Panc1 (cell line): ENCODE measurements around the gene CLSTN3. TPM values are rescaled to one million over a fixed set of nuclear protein-coding genes. Genes with fewer than 3 reads are reported as not detected.
A peak's percentile ranks its signal among the peaks of the same experiment; 100 is the strongest.

Source experiments
- ATAC-seq: fragments of 200-7000 bp; cut with Tn5 transposase; 2 replicates; pipeline ENCODE4 v1.9.1; 2020; ENCODE audit warnings: mild to moderate bottlenecking, moderate library complexity
- BruUV-seq: library from RNA; stranded (reverse); fragments of 400-500 nt; replicated peaks from 2 replicates; lab custom pipeline; 2021; lab: Mats Ljungman, UMichigan
- CTCF ChIA-PET: fragments of 300-600 bp; sonication (Branson Sonifier 250); formaldehyde crosslinking; loops from one replicate; lab custom pipeline; 2022; ENCODE audit warnings: antibody characterized with exemption; lab: Charles Lee
- POLR2A ChIA-PET: fragments of 300-600 bp; sonication (Branson Sonifier 250); formaldehyde crosslinking; loops from one replicate; lab custom pipeline; 2022; ENCODE audit warnings: antibody characterized with exemption; lab: Charles Lee
- DNase-seq: peaks from one replicate; pipeline ENCODE4 v3.0.0-alpha.2; 2010; ENCODE audit warnings: low read depth, low spot score
- H3K27ac ChIP-seq: 2 replicates; pipeline ENCODE4 v1.5.1; 2011; ENCODE audit warnings: mild to moderate bottlenecking, low read length, inconsistent platforms
- H3K27me3 ChIP-seq: fragments of 200-500 bp; sonication (Bioruptor generic); 2 replicates; pipeline ENCODE4 v1.6.0; 2014; ENCODE audit warnings: low read length, inconsistent platforms; ENCODE audit not compliant: control insufficient read depth, insufficient read depth
- H3K36me3 ChIP-seq: fragments of 200-500 bp; sonication (Bioruptor generic); 2 replicates; pipeline ENCODE4 v1.5.1; 2014; ENCODE audit warnings: inconsistent platforms, mild to moderate bottlenecking, low read length, moderate library complexity; ENCODE audit not compliant: control insufficient read depth, insufficient read depth
- H3K4me1 ChIP-seq: 2 replicates; pipeline ENCODE4 v1.5.1; 2011; ENCODE audit warnings: inconsistent platforms, mild to moderate bottlenecking, low read length, moderate library complexity; ENCODE audit not compliant: control insufficient read depth, insufficient read depth
- H3K4me3 ChIP-seq, 2 experiments: 2 replicates each; pipeline ENCODE4 v1.5.1; 2011 to 2012; ENCODE audit warnings: low read depth in 2 of 2, low read length in 2 of 2, mild to moderate bottlenecking in 2 of 2, inconsistent platforms in 1 of 2, moderate library complexity in 1 of 2
- H3K9me3 ChIP-seq: fragments of 200-500 bp; sonication (Bioruptor generic); 2 replicates; pipeline ENCODE4 v1.5.1; 2014; ENCODE audit warnings: low read depth, mild to moderate bottlenecking, inconsistent platforms, low read length, moderate library complexity; ENCODE audit not compliant: control insufficient read depth, insufficient read depth
- CTCF ChIP-seq: fragments of 450-650 bp; IDR thresholded peaks from 2 replicates; pipeline ENCODE4 v1.5.1; 2017; ENCODE audit warnings: mild to moderate bottlenecking
- POLR2AphosphoS5 ChIP-seq: IDR thresholded peaks from 2 replicates; pipeline ENCODE4 v1.6.1; 2012; ENCODE audit warnings: mild to moderate bottlenecking, low read depth, low read length, moderate library complexity
- SIN3A ChIP-seq: IDR thresholded peaks from 2 replicates; pipeline ENCODE4 v1.6.1; 2012; ENCODE audit warnings: low read depth, mild to moderate bottlenecking, low read length, moderate library complexity, borderline replicate concordance; ENCODE audit not compliant: insufficient read depth
- TCF7L2 ChIP-seq: IDR thresholded peaks from 2 replicates; pipeline ENCODE4 v1.6.1; 2011; ENCODE audit warnings: mild to moderate bottlenecking, low read depth, low read length, inconsistent platforms
- in situ Hi-C: cut with HindIII; loops from 2 replicates; pipeline ENCODE4 v1.10.0; 2016; ENCODE audit warnings: low sequenced_read_pairs, low pct_unique_long_range_greater_than_20kb
- intact Hi-C: fragments of 100-400 bp; cut with micrococcal nuclease; formaldehyde crosslinking; loops from one replicate; pipeline ENCODE4 v1.10.0; 2022; ENCODE audit not compliant: unreplicated experiment
- total RNA-seq: library from RNA; stranded (reverse); gene quantifications from one replicate; pipeline ENCODE4 v1.2.1, GENCODE V29; 2021; ENCODE audit not compliant: unreplicated experiment
- TF ChIP-seq, protein P1 (sequence below), 2 experiments: IDR thresholded peaks; 2 replicates each; pipeline ENCODE4 v1.6.1; 2011 to 2012; ENCODE audit warnings: low read depth in 2 of 2, control low read depth in 1 of 2, low read length in 1 of 2, mild to moderate bottlenecking in 1 of 2, moderate library complexity in 1 of 2; ENCODE audit not compliant: insufficient read depth in 1 of 2

CLSTN3 gene
- total RNA-seq, 1 experiment from 2014 or later, result 5.9 TPM

GRCh38 chr12:7143564-7143963, 13.4 kb downstream of the CLSTN3 start:
- ChIA-PET CTCF (interaction anchor here (1.4 kb wide), 1 partner anchor 21 kb away, joined by 4 read pairs; no protein-coding TSS in a partner anchor), POLR2A (interaction anchor here (0.7 kb wide), 1 partner anchor 800 kb away, joined by 15 read pairs; no protein-coding TSS in a partner anchor)
- TF ChIP-seq POLR2AphosphoS5 (no peak), TCF7L2 (no peak), CTCF (no peak), SIN3A (no peak)
- TF ChIP-seq, protein P1, sequence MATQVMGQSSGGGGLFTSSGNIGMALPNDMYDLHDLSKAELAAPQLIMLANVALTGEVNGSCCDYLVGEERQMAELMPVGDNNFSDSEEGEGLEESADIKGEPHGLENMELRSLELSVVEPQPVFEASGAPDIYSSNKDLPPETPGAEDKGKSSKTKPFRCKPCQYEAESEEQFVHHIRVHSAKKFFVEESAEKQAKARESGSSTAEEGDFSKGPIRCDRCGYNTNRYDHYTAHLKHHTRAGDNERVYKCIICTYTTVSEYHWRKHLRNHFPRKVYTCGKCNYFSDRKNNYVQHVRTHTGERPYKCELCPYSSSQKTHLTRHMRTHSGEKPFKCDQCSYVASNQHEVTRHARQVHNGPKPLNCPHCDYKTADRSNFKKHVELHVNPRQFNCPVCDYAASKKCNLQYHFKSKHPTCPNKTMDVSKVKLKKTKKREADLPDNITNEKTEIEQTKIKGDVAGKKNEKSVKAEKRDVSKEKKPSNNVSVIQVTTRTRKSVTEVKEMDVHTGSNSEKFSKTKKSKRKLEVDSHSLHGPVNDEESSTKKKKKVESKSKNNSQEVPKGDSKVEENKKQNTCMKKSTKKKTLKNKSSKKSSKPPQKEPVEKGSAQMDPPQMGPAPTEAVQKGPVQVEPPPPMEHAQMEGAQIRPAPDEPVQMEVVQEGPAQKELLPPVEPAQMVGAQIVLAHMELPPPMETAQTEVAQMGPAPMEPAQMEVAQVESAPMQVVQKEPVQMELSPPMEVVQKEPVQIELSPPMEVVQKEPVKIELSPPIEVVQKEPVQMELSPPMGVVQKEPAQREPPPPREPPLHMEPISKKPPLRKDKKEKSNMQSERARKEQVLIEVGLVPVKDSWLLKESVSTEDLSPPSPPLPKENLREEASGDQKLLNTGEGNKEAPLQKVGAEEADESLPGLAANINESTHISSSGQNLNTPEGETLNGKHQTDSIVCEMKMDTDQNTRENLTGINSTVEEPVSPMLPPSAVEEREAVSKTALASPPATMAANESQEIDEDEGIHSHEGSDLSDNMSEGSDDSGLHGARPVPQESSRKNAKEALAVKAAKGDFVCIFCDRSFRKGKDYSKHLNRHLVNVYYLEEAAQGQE (IDR thresholded peaks at IDR 0.05; ENCODE audit: insufficient read depth in 1 of 2, low read depth in 2 of 2, low read length in 1 of 2), result no peak
- Histone ChIP-seq H3K4me3 (no peak overlapping the region), H3K4me1 (no peaks in the 10 kb centered on the region), H3K27ac (no peak overlapping the region), H3K9me3 (no peaks in the 10 kb centered on the region), H3K27me3 (no peaks in the 10 kb centered on the region), H3K36me3 (no peaks in the 10 kb centered on the region)
- BruUV-seq, result no TSS peak
- no peak for DNase-seq
- in situ Hi-C loops, result no loop called here
- no peak for ATAC-seq
- intact Hi-C loops, result loop anchor here (5.0 kb wide), 2 partner anchors 44 to 494 kb away; partner anchors contain the start of gene PEX5

GRCh38 chr12:7144414-7145120, 14.4 kb downstream of the CLSTN3 start:
- in situ Hi-C loops, result no loop called here
- Histone ChIP-seq H3K4me1 (no peaks in the 10 kb centered on the region), H3K36me3 (no peaks in the 10 kb centered on the region), H3K9me3 (no peaks in the 10 kb centered on the region), H3K27me3 (no peaks in the 10 kb centered on the region), H3K4me3 (no peak overlapping the region), H3K27ac (no peak overlapping the region)
- DNase-seq, result no peak
- TF ChIP-seq TCF7L2, result no peak
- peak; percentile 72 for TF ChIP-seq CTCF
- intact Hi-C loops, result loop anchor here (5.0 kb wide), 2 partner anchors 43 to 493 kb away; partner anchors contain the start of gene PEX5
- no TSS peak for BruUV-seq
- ChIA-PET CTCF (interaction anchor here (1.1 to 1.4 kb wide), 2 partner anchors 20 to 28 kb away, joined by 4 read pairs; no protein-coding TSS in a partner anchor), POLR2A (no interaction called here)
- ATAC-seq, result peak; percentile 62; the same call in 1 of the 2 replicates
